MM.1S (cell line): ENCODE results near the gene RBMS2.

Experiments
- DNase-seq: peaks from one replicate; pipeline ENCODE4 v3.0.0-alpha.2; 2015
- H2AFZ ChIP-seq: fragments of 300-600 bp; sonication (generic); 2 replicates; pipeline ENCODE4 v1.6.0; 2016; ENCODE audit warnings: antibody characterized with exemption, low read length
- H3F3A ChIP-seq: fragments of 300-600 bp; sonication (generic); 2 replicates; pipeline ENCODE4 v1.6.1; 2016; ENCODE audit warnings: mild to moderate bottlenecking, antibody characterized with exemption, low read length, moderate library complexity, mixed read lengths; ENCODE audit not compliant: insufficient read depth
- H3K27ac ChIP-seq: fragments of 300-600 bp; sonication (generic); 2 replicates; pipeline ENCODE4 v1.5.1; 2016; ENCODE audit warnings: mild to moderate bottlenecking, low read length
- H3K27me3 ChIP-seq: fragments of 300-600 bp; sonication (generic); replicated peaks from 2 replicates; pipeline ENCODE4 v1.6.0; 2016; ENCODE audit warnings: low read length; ENCODE audit not compliant: insufficient read depth
- H3K36me3 ChIP-seq: fragments of 300-600 bp; sonication (generic); replicated peaks from 2 replicates; pipeline ENCODE4 v1.6.1; 2016; ENCODE audit warnings: mild to moderate bottlenecking, low read length, mixed read lengths; ENCODE audit not compliant: insufficient read depth
- H3K4me1 ChIP-seq: fragments of 300-600 bp; sonication (generic); 2 replicates; pipeline ENCODE4 v1.6.1; 2016; ENCODE audit warnings: low read length, mixed read lengths
- H3K4me2 ChIP-seq: fragments of 300-600 bp; sonication (generic); 2 replicates; pipeline ENCODE4 v1.6.0; 2016; ENCODE audit warnings: low read depth, low read length
- H3K4me3 ChIP-seq: fragments of 300-600 bp; sonication (generic); 2 replicates; pipeline ENCODE4 v1.5.1; 2016; ENCODE audit warnings: low read length, mixed read lengths
- H3K79me2 ChIP-seq: fragments of 300-600 bp; sonication (generic); 2 replicates; pipeline ENCODE4 v1.6.1; 2016; ENCODE audit warnings: mixed run types, low read length, mixed read lengths
- H3K9ac ChIP-seq: fragments of 300-600 bp; sonication (generic); 2 replicates; pipeline ENCODE4 v1.6.1; 2016; ENCODE audit warnings: low read length, mixed read lengths
- H3K9me2 ChIP-seq: fragments of 300-600 bp; sonication (generic); replicated peaks from 2 replicates; pipeline ENCODE4 v1.6.1; 2016; ENCODE audit warnings: mild to moderate bottlenecking, low read length, mixed read lengths; ENCODE audit not compliant: insufficient read depth
- H3K9me3 ChIP-seq: fragments of 300-600 bp; sonication (generic); replicated peaks from 2 replicates; pipeline ENCODE4 v1.6.1; 2016; ENCODE audit warnings: mild to moderate bottlenecking, low read length, mixed read lengths; ENCODE audit not compliant: insufficient read depth
- H4K20me1 ChIP-seq: fragments of 300-600 bp; sonication (generic); 2 replicates; pipeline ENCODE4 v1.6.1; 2016; ENCODE audit warnings: mild to moderate bottlenecking, low read length, moderate library complexity, mixed read lengths; ENCODE audit not compliant: insufficient read depth
- CTCF ChIP-seq: fragments of 300-600 bp; sonication (generic); IDR thresholded peaks from 2 replicates; pipeline ENCODE4 v1.5.1; 2016; ENCODE audit warnings: antibody characterized with exemption, low read length, mixed read lengths
- EZH2 ChIP-seq: fragments of 300-600 bp; sonication (generic); optimal IDR thresholded peaks from 2 replicates; pipeline ENCODE3; 2017; ENCODE audit warnings: low read depth, mild to moderate bottlenecking, antibody characterized with exemption, low read length, mixed read lengths
- EZH2phosphoT487 ChIP-seq: fragments of 300-600 bp; sonication (generic); IDR thresholded peaks from 2 replicates; pipeline ENCODE4 v1.6.1; 2018; ENCODE audit warnings: antibody characterized with exemption, low read length

The RBMS2 gene

GRCh38 chr12:56602239-56602638, 80.6 kb downstream of the RBMS2 start:
- H3K4me2 ChIP-seq: no peak overlapping the region
- no peak for DNase-seq
- no peak overlapping the region for H3K9ac ChIP-seq
- H3K27me3 ChIP-seq: no peaks in the 10 kb centered on the region
- H3K4me1 ChIP-seq: no peaks in the 10 kb centered on the region
- no peak overlapping the region for H3K4me3 ChIP-seq
- H3K36me3 ChIP-seq: peaks cover 32% of the 10 kb centered on the region
- no peaks in the 10 kb centered on the region for H3F3A ChIP-seq
- no peaks in the 10 kb centered on the region for H3K9me3 ChIP-seq
- no peaks in the 10 kb centered on the region for H3K79me2 ChIP-seq
- H3K27ac ChIP-seq: no peak overlapping the region
- TF ChIP-seq EZH2phosphoT487 (no peak), EZH2 (no peak), CTCF (no peak)
- no peak overlapping the region for H2AFZ ChIP-seq
- H3K9me2 ChIP-seq: no peaks in the 10 kb centered on the region
- no peaks in the 10 kb centered on the region for H4K20me1 ChIP-seq

DNA sequence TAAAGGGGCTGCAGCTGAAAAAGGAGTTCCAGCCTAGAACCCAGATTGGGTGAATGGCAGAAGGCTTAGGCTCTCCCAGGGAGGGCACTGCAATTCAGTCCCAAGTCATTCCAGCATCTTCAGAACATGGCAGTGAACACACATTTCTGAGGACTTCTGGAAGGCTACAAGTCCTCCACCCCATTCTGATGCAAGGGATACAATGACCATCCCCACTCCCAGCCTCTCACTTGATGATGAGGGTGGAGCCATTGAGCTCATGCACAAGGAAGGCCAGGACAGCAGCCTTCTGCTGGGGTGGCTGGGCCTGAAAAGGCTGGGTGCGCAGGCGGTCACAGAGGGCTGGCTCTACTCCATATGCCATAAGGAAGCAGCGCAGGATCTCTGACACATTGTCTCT, 82.7 kb downstream of the RBMS2 start:
- Histone ChIP-seq H3K4me3 (no peak overlapping the region), H3K9me2 (no peaks in the 10 kb centered on the region), H3K27me3 (no peaks in the 10 kb centered on the region), H2AFZ (no peak overlapping the region), H3K9ac (no peak overlapping the region), H4K20me1 (no peaks in the 10 kb centered on the region), H3K9me3 (no peaks in the 10 kb centered on the region), H3K36me3 (peaks cover 23% of the 10 kb centered on the region), H3K79me2 (0 out of 2 replicates have a peak, but pooled peaks cover under 1% of the 10 kb centered on the region), H3K4me2 (no peak overlapping the region), H3K4me1 (no peaks in the 10 kb centered on the region), H3K27ac (no peak overlapping the region), H3F3A (no peaks in the 10 kb centered on the region)
- no peak for TF ChIP-seq EZH2phosphoT487
- no peak for TF ChIP-seq CTCF
- no peak for TF ChIP-seq EZH2
- DNase-seq: no peak

DNA sequence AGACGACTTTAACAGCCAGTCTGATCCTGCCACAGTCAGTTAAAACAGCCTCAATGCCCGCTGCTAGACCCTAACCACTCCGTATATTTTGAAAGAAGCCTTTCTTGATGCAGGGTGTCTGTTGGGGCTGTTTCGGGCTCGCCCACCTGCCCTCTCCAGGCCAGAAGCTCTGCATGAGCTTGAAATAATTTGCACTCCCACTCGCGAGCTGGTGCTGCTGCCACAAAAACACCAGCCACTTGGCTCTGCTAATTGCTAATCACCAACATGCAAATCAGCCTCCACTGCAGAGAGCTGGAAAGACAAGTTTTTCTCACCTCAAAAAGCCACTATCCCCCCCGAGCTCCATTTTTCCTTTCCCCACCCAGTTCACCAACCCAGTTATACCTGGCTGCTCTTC, 93.0 kb downstream of the RBMS2 start:
- no peaks in the 10 kb centered on the region for H3K9me3 ChIP-seq
- H3K9ac ChIP-seq: no peak overlapping the region
- no peaks in the 10 kb centered on the region for H3K27me3 ChIP-seq
- no peak overlapping the region for H3K4me3 ChIP-seq
- peaks cover 24% of the 10 kb centered on the region for H3K36me3 ChIP-seq
- peaks cover 68% of the 10 kb centered on the region for H3K79me2 ChIP-seq
- DNase-seq: no peak
- H3K4me1 ChIP-seq: no peaks in the 10 kb centered on the region
- no peaks in the 10 kb centered on the region for H3K9me2 ChIP-seq
- H3F3A ChIP-seq: no peaks in the 10 kb centered on the region
- H2AFZ ChIP-seq: no peak overlapping the region
- H3K27ac ChIP-seq: no peak overlapping the region
- TF ChIP-seq EZH2phosphoT487: no peak
- no peak for TF ChIP-seq CTCF
- TF ChIP-seq EZH2: no peak
- no peak overlapping the region for H3K4me2 ChIP-seq
- H4K20me1 ChIP-seq: peaks cover 7% of the 10 kb centered on the region; the same call in 1 of the 2 replicates
